Left colon (tissue), 2 donors: ENCODE data around the gene THBS3. TPM values are rescaled to one million over a fixed set of nuclear protein-coding genes. Genes with fewer than 3 reads are reported as not detected.
"Not testable (repeated sequence)": the region's sequence is repeated elsewhere in the genome, so short reads cannot be mapped to it uniquely, and the experiment has no call there.

Experiments used
- ATAC-seq: fragments of 200-7000 bp; cut with Tn5 transposase; one replicate; pipeline ENCODE4 v1.9.1; 2020; ENCODE audit warnings: mild to moderate bottlenecking, moderate library complexity
- DNase-seq, 2 donors: peaks; one replicate each; pipeline ENCODE4 v3.0.0-alpha.2; 2020
- intact Hi-C, 2 donors: fragments of 100-400 bp; cut with DNase I in 1 of 2; cut with micrococcal nuclease in 1 of 2; formaldehyde crosslinking; loops; one replicate each; pipeline versions ENCODE4 v1.11.2 to v1.14.0; 2022; cut with DNase I, micrococcal nuclease
- total RNA-seq, 2 donors: library from RNA; stranded (reverse); fragmentation: NEBNext Ultra II Directional; extraction: Animal tissue kit (Norgen Biotek cat#: 25700); gene quantifications; one replicate each; pipeline ENCODE4 v1.2.1, GENCODE V29; 2021
- donor health status: DM: no; HTN: no; CAD: no.
- donor health status: DM: yes; HTN: yes; CAD: no.

Gene THBS3
- total RNA-seq, 2 donors from 2014 or later = 20.0 to 20.9 TPM

DNA sequence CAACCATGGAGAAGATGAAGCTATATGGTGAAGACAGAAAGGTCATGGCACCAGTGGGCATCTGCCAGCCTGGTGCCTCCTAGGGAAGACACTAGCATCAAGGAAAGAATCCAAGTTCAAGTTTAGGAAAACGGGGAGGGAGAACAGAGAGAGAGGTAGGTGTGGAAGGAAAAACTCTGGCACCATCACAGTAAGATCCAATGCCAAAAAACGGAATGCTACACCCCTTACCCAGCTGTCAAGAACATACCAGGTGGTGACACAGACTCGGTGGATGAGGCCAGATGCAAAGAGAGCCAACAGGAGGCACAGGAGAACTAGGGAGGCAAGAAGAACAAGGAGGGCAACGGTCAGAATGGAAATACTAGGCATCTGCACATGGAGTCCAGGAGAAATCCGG is 38.2 kb downstream of the THBS3 start:
- no peak for ATAC-seq
- no peak for DNase-seq
- intact Hi-C loops = loop anchor here in 1 of 2 donors (2.0 kb wide), 1 partner anchor 79 kb away; no protein-coding TSS in a partner anchor

DNA sequence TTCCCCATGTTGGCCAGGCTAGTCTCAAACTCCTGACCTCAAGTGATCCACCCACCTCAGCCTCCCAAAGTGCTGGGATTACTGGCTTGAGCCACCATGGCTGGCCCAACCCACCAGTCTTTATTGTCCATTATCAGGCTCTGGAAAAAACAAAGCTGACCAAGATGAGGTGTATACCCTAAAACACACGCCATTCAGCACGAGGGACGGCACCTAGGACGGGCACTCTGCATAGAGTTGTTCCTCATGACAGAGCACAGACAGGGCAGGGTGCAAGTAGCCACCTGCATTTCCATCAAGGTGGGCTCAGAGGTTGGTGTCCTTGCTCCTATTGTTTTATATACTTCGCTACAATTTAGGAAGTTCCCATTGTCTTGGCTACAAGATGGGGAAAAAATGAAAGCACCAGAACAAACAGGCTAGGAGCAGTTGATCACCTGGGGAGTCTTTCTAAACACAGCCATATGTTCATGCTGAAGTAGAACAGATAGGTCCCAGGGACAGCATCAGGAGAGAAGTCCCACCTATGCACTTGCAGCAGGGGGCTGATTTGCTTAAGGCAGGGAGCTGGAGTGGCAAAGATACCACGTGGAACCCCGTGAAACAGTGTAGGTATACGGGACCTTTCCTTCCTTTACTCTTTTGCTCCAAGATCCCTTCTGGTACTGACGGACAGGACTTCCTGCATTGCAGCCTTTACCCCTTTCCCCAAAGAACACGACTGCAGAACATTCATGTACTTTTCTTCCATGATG is 39.1 kb downstream of the THBS3 start:
- no peak for ATAC-seq
- DNase-seq = no peak
- intact Hi-C loops = loop anchor here in 1 of 2 donors (2.0 kb wide), 1 partner anchor 78 kb away; no protein-coding TSS in a partner anchor

DNA sequence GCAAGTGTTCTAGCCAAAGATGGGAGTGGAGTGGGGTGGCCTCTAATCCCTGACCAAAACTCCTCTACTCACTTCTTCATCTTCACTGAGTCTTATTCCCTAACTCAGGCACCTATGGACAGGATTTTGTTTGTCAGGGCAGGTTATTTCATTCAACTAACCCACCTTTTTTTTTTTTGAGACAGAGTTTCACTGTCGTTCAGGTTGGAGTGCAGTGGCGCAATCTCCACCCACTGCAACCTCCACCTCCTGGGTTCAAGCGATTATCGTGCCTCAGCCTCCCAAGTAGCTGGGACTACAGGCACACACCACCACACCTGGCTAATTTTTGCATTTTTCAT is 39.6 kb downstream of the THBS3 start:
- intact Hi-C loops = loop anchor here in 1 of 2 donors (2.0 kb wide), 1 partner anchor 77 kb away; no protein-coding TSS in a partner anchor
- ATAC-seq, DNase-seq: not testable (repeated sequence)

DNA sequence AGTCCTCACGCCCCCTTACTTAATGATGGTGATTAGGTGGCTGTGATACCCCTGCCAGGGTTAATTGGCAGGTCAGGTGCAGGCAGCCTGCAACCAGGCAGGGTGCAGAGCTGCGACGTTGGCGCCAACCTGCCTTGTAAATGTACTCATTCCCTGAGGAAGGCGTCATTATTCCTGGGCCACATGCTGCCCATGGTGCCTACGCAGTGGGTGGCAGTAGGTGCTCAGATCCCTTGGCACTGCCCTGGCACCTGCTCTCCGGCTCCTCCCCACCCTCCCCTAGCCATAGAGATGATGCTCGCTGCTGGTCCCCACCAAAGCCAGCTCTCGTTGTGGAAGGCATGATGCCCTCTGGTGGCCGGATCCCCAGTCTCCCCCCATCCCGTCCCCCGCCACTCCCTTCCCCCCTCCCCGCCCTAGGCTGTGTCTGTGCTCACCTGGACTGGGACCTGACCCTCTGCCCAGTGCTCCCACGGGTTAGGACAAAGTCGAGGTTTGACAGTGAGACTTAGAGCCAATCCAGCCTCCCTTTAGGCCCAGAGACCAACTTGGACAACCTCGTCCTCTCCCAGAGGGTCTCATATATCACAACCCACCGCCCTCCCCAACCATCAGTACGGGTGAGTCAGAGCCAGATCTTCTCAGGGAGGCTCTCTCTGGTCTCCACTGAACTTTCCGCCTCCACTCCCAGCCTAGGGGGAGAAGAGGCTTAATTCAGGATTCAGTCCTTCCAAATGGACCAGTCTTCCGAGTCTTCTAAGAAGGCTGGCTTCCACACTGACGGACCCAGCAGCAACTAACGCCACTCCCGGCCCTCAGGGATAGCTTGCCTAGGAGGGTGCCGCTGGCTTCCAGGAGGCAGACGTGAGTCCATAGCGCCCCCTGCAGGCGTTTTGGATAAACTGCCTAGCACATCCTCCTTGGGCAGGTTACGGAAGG is 40.3 kb downstream of the THBS3 start:
- peak; percentile 86 for ATAC-seq
- intact Hi-C loops = loop anchor here in 1 of 2 donors (2.0 kb wide), 1 partner anchor 77 kb away; no protein-coding TSS in a partner anchor
- DNase-seq = peak; percentile 84 to 92

DNA sequence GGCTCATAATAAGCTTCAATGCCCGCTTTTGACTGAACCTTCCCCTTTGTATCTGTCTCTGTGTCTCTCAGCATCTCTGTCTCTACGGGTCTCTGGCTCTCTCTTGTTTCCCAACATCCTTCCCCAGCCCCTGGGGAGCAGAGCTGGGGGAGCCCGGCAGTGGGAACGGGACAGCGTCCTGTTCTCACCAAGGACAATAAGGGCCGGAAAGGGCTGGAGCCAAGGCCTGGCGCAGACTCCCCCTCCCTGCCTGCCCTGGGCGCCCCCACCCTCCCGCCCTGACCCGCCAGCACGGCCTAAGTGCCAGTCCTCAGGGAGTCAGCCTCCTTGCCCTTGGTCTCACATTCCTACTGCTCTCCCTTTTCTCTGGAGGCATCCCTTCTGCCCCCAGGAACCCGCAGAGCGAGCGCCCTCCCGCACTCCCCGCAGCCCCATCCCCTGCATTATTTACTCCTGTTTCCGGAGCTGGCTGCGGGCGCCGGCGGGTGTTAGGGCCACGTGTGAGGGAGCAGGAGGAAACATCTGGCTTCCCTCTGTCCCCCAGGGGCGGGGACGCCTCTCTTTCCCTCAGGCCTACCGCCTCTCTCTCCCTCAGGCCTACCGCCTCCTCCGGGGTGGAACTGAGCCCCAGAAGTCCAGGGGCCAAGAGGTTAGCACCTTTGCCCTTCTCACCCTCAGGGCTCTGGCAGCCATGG is 41.1 kb downstream of the THBS3 start:
- ATAC-seq (peak; percentile 1), DNase-seq (peak; percentile 31 to 40)
- intact Hi-C loops = no loop called here

DNA sequence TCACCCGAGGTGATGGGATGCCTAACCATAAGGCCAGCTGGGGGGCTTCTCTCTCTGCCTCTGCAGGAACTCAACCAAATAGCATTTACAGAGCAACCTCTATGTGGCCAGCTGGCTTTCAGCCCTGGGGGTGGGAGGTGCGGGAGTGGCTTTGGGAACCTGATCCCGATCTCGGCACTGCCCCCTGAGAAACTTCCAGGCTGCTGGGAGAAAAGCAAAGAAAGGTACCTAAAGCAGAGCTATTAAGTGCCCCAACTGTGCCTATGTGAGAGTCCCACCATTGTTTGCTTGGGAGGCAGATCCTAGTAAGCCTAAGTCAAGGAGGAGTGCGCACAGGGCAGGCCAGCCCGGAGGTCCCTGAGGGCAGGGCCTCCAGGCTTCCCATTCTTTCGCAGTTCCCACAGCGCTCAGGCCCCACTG is 41.6 kb downstream of the THBS3 start:
- no peak for DNase-seq
- intact Hi-C loops = no loop called here
- ATAC-seq = no peak

DNA sequence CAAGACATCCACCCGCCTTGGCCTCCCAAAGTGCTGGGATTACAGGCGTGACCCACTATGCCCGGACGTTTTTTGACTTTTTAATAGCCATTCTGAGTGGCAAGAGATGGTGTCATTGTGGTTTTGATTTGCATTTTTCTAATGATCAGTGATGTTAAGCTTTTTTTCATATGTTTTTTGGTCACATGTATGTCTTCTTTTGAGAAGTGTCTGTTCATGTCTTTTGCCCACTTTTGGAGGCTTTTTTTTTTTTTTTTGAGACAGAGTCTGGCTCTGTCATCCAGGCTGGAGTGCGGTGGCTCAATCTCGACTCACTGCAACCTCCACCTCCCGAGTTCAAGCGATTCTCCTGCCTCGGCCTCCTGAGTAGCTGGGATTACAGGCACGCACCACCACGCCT is 43.1 kb downstream of the THBS3 start:
- ATAC-seq, intact Hi-C loops, DNase-seq: not testable (repeated sequence)

DNA sequence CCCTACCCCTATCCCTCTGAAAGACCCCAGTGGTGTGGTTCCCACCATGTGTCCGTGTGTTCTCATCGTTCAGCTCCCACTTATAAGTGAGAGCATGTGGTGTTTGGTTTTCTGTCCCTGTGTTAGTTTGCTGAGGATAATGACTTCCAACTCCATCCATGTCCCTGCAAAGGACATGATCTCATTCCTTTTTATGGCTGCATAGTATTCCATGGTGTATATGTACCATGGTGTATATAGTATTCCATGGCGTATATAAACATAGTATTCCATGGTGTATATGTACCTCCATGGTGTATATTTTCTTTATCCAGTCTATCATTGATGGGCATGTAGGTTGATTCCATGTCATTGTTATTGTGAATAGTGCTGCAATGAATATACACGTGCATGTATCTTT is 43.9 kb downstream of the THBS3 start:
- DNase-seq, ATAC-seq, intact Hi-C loops: not testable (repeated sequence)

DNA sequence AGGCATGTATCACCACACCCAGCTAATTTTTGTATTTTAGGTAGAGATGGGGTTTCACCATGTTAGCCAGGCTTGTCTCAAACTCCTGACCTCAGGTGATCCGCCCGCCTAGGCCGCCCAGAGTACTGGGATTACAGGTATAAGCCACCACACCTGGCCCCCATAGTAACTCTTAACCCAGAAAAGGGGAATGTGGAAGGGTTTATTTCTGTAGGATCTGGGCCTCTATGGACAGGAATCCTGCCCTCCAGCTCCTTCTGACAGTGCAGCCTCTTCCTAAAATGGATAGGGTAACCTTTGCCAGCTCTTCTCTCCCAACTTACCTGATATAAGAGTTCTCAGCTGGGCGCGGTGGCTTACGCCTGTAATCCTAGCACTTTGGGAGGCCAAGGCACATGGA is 45.1 kb downstream of the THBS3 start:
- intact Hi-C loops, ATAC-seq, DNase-seq: not testable (repeated sequence)

DNA sequence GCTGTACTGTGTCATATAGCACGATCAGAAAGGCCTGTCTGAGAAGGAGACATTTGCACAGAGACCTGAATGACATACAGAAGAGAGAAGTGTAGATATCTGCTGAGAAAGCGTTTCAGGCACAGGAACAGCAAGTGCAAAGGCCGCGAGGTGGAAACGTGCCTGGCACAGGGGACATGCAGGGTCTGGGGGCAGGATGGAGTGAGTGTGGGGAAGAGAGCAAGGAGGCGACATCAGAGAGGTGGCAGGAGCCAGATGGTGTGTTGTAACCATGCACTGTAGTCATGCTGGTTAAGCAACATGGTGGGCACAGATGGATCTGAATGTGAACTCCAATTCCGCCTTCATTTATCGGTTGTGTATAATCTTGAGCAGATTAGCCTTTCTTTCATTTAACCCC is 47.6 kb downstream of the THBS3 start:
- ATAC-seq (no peak), DNase-seq (no peak)
- intact Hi-C loops = no loop called here

DNA sequence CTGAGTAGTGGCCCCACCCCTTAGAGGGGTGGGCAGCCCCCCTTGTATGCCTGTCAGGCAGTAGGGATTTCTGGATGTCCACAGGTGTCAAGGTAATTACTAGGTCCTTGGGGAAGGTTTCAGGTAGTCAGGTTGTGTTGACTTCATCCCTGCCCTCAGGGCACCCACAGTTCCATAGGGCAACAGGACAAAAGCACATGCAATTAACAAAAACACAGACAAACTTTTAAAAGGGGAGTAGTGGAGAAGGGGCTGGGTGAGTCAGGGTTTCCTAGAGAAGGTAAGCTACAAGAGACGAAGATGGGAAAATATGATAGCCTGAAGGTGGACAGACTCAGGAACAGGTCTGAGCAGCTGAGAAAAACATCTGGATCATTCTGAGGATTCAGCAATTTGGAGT is 48.7 kb downstream of the THBS3 start:
- DNase-seq = no peak
- ATAC-seq = no peak
- intact Hi-C loops = no loop called here

DNA sequence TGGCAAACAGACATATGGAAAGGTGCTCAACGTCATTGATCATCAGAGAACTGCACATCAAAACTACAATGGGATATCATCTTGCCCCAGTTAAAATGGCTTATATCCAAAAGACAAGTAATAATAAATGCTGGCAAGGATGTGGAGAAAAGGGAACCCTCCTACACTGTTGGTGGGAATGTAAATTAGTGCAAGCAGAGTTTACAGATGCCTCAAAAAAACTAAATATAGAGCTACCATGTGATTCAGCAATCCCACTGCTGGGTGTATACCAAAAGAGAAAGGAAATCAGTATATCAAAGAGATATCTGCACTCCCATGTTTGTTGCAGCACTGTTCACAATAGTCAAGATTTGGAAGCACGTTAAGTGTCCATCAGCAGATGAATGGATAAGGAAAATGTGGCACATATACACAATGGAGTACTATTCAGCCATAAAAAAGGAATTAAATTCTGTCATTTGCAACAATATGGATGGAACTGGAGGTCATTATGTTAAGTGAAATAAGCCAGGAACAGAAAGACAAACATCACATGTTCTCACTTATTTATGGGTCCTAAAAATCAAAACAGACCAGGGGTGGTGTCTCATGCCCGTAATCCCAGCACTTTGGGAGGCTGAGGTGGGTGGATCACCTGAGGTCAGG is 51.6 kb downstream of the THBS3 start:
- intact Hi-C loops, ATAC-seq, DNase-seq: not testable (repeated sequence)

Other genes starting within 250 kb of the THBS3 start
- 10 to 100 TPM; 27.0 to 31.3 TPM for gene PYGO2, start 246.1 kb downstream of the THBS3 start, total RNA-seq
- 100 to 1,000 TPM in 1 of 2 donors, 10 to 100 TPM in 1; 95.3 to 108 TPM for gene SHC1, start 237.2 kb downstream of the THBS3 start, total RNA-seq
- gene CKS1B, start 233.2 kb downstream of the THBS3 start, total RNA-seq = 10 to 100 TPM; 22.8 to 35.7 TPM
- 10 to 100 TPM; 32.8 to 43.7 TPM for gene FLAD1, start 224.6 kb downstream of the THBS3 start, total RNA-seq
- under 1 TPM in 1 of 2 donors, not detected in 1; 0.52 TPM for gene LENEP, start 214.3 kb downstream of the THBS3 start, total RNA-seq
- gene ZBTB7B, start 205.1 kb downstream of the THBS3 start, total RNA-seq = 100 to 1,000 TPM; 248 to 326 TPM
- gene DCST2, start 174.1 kb downstream of the THBS3 start, total RNA-seq = 1 to 10 TPM; 1.5 to 3.6 TPM
- gene DCST1, start 174.1 kb downstream of the THBS3 start, total RNA-seq = under 1 TPM in 1 of 2 donors, not detected in 1; 0.21 TPM
- gene ADAM15, start 156.6 kb downstream of the THBS3 start, total RNA-seq = 100 to 1,000 TPM in 1 of 2 donors, 10 to 100 TPM in 1; 88.9 to 160 TPM
- 10 to 100 TPM; 23.0 to 33.5 TPM for gene EFNA4, start 144.2 kb downstream of the THBS3 start, total RNA-seq
- 10 to 100 TPM in 1 of 2 donors, 1 to 10 TPM in 1; 7.7 to 23.1 TPM for gene EFNA3, start 129.1 kb downstream of the THBS3 start, total RNA-seq
- 100 to 1,000 TPM in 1 of 2 donors, 10 to 100 TPM in 1; 63.0 to 176 TPM for gene EFNA1, start 80.0 kb downstream of the THBS3 start, total RNA-seq
- gene SLC50A1, start 72.0 kb downstream of the THBS3 start, total RNA-seq = 100 to 1,000 TPM in 1 of 2 donors, 10 to 100 TPM in 1; 70.6 to 107 TPM
- 100 to 1,000 TPM in 1 of 2 donors, 10 to 100 TPM in 1; 93.9 to 131 TPM for gene DPM3, start 67.4 kb downstream of the THBS3 start, total RNA-seq
- gene KRTCAP2, start 34.6 kb downstream of the THBS3 start, total RNA-seq = 100 to 1,000 TPM; 143 to 164 TPM
- under 1 TPM; 0.28 to 0.52 TPM for gene TRIM46, start 34.0 kb downstream of the THBS3 start, total RNA-seq
- 10 to 100 TPM; 36.3 to 46.4 TPM for gene MTX1, start 798 bp upstream of the THBS3 start, total RNA-seq
- gene ENTREP3, start 47.6 kb upstream of the THBS3 start, total RNA-seq = 10 to 100 TPM; 19.9 to 21.7 TPM
- gene SCAMP3, start 54.5 kb upstream of the THBS3 start, total RNA-seq = 10 to 100 TPM; 43.1 to 53.2 TPM
- gene CLK2, start 65.6 kb upstream of the THBS3 start, total RNA-seq = 10 to 100 TPM; 34.3 to 41.0 TPM
- 10 to 100 TPM; 11.2 to 21.5 TPM for gene HCN3, start 69.6 kb upstream of the THBS3 start, total RNA-seq
- gene PKLR, start 93.5 kb upstream of the THBS3 start, total RNA-seq = 1 to 10 TPM; 1.0 to 1.9 TPM
- gene FDPS, start 101.0 kb upstream of the THBS3 start, total RNA-seq = 100 to 1,000 TPM; 192 to 375 TPM
- gene RUSC1, start 113.0 kb upstream of the THBS3 start, total RNA-seq = 10 to 100 TPM; 73.2 to 78.8 TPM